GM10847 (cell line): ENCODE measurements around the gene A2ML1.

Source experiments
- POLR2A ChIP-seq: IDR thresholded peaks from 2 replicates; pipeline ENCODE4 v1.6.1; 2011; ENCODE audit not compliant: insufficient read length; ENCODE audit errors: extremely low read depth

A2ML1 gene

GRCh38 chr12:8849876-8850275 is 27.5 kb downstream of the A2ML1 start:
- no peak for TF ChIP-seq POLR2A

- TF ChIP-seq POLR2A = no peak
These were observed 29.7 kb downstream of the A2ML1 start for GRCh38 chr12:8852119-8852518.

- TF ChIP-seq POLR2A = no peak
These were observed 33.5 kb downstream of the A2ML1 start for GRCh38 chr12:8855891-8856290.

- TF ChIP-seq POLR2A = no peak
These were observed 37.9 kb downstream of the A2ML1 start for GRCh38 chr12:8860165-8860961.

GRCh38 chr12:8866429-8866828 is 44.0 kb downstream of the A2ML1 start:
- no peak for TF ChIP-seq POLR2A

GRCh38 chr12:8867009-8867408 is 44.6 kb downstream of the A2ML1 start:
- no peak for TF ChIP-seq POLR2A

- no peak for TF ChIP-seq POLR2A
These were observed 45.4 kb downstream of the A2ML1 start for GRCh38 chr12:8867786-8868185.

- TF ChIP-seq POLR2A = no peak
These were observed 48.2 kb downstream of the A2ML1 start for GRCh38 chr12:8870586-8870985.

GRCh38 chr12:8871068-8871467 is 48.6 kb downstream of the A2ML1 start:
- TF ChIP-seq POLR2A = no peak

- no peak for TF ChIP-seq POLR2A
These were observed 54.5 kb downstream of the A2ML1 start for GRCh38 chr12:8876887-8877286.

GRCh38 chr12:8886502-8887284 is 64.3 kb downstream of the A2ML1 start:
- no peak for TF ChIP-seq POLR2A

- TF ChIP-seq POLR2A = no peak
These were observed 64.9 kb downstream of the A2ML1 start for GRCh38 chr12:8887285-8887715.

- TF ChIP-seq POLR2A = no peak
These were observed 68.1 kb downstream of the A2ML1 start for GRCh38 chr12:8890313-8891085.

GRCh38 chr12:8891976-8892375 is 69.6 kb downstream of the A2ML1 start:
- TF ChIP-seq POLR2A = no peak

- TF ChIP-seq POLR2A = no peak
These were observed 72.0 kb downstream of the A2ML1 start for GRCh38 chr12:8894378-8894777.

GRCh38 chr12:8894986-8895385 is 72.6 kb downstream of the A2ML1 start:
- TF ChIP-seq POLR2A = no peak
